Caco-2 (cell line): ENCODE measurements around the gene ZBTB32. TPM values are rescaled to one million over a fixed set of nuclear protein-coding genes. Genes with fewer than 3 reads are reported as not detected.

Experiments
- BruUV-seq: library from RNA; stranded (reverse); fragments of 400-500 nt; replicated peaks from 2 replicates; lab custom pipeline; 2021; lab: Mats Ljungman, UMichigan
- CTCF ChIA-PET: fragments of 300-600 bp; sonication (Branson Sonifier 250); formaldehyde crosslinking; loops from one replicate; lab custom pipeline; 2022; ENCODE audit warnings: antibody characterized with exemption; lab: Charles Lee
- POLR2A ChIA-PET: fragments of 300-600 bp; sonication (Branson Sonifier 250); formaldehyde crosslinking; loops from one replicate; lab custom pipeline; 2022; ENCODE audit warnings: antibody characterized with exemption; lab: Charles Lee
- DNase-seq, 2 experiments: peaks; one replicate each; pipeline versions ENCODE4 v3.0.0 to v3.0.0-alpha.2; 2020 to 2022
- H3K27me3 ChIP-seq: replicated peaks from 2 replicates; pipeline ENCODE4 v1.6.0; 2011; ENCODE audit warnings: low read length; ENCODE audit not compliant: control insufficient read depth, insufficient read depth
- H3K36me3 ChIP-seq: 2 replicates; pipeline ENCODE4 v1.5.1; 2011; ENCODE audit warnings: low read length; ENCODE audit not compliant: control insufficient read depth, insufficient read depth
- H3K4me1 ChIP-seq: fragments of 250-450 bp; sonication (Bioruptor Pico); 2 replicates; pipeline ENCODE4 v1.5.1; 2020; ENCODE audit warnings: mild to moderate bottlenecking
- H3K4me3 ChIP-seq: 2 replicates; pipeline ENCODE4 v1.5.1; 2011; ENCODE audit warnings: low read depth, mild to moderate bottlenecking, control low read depth, low read length
- H3K9me3 ChIP-seq: fragments of 250-450 bp; sonication (Bioruptor Pico); 2 replicates; pipeline ENCODE4 v1.5.1; 2020; ENCODE audit warnings: mild to moderate bottlenecking, moderate library complexity
- H3K27ac Mint-ChIP-seq: one replicate; pipeline ENCODE4 v1.8.0; 2022; ENCODE audit warnings: mixed read lengths; ENCODE audit not compliant: unreplicated experiment
- H3K27me3 Mint-ChIP-seq: one replicate; pipeline ENCODE4 v1.8.0; 2022; ENCODE audit warnings: mixed read lengths; ENCODE audit not compliant: insufficient read depth, unreplicated experiment
- H3K36me3 Mint-ChIP-seq: one replicate; pipeline ENCODE4 v1.8.0; 2022; ENCODE audit warnings: mild to moderate bottlenecking, mixed read lengths; ENCODE audit not compliant: insufficient read depth, unreplicated experiment
- H3K4me1 Mint-ChIP-seq: one replicate; pipeline ENCODE4 v1.8.0; 2022; ENCODE audit warnings: low read depth, mixed read lengths; ENCODE audit not compliant: unreplicated experiment
- H3K4me3 Mint-ChIP-seq: one replicate; pipeline ENCODE4 v1.8.0; 2022; ENCODE audit warnings: mild to moderate bottlenecking, moderate library complexity, mixed read lengths; ENCODE audit not compliant: unreplicated experiment
- H3K9me3 Mint-ChIP-seq: one replicate; pipeline ENCODE4 v1.8.0; 2022; ENCODE audit warnings: mixed read lengths; ENCODE audit not compliant: unreplicated experiment
- intact Hi-C: fragments of 100-400 bp; cut with micrococcal nuclease; formaldehyde crosslinking; loops from one replicate; pipeline ENCODE4 v1.10.0; 2022; ENCODE audit not compliant: unreplicated experiment
- total RNA-seq: library from RNA; stranded (reverse); gene quantifications from 2 replicates; pipeline ENCODE4 v1.2.3, GENCODE V29; 2022
- TF ChIP-seq, protein P1 (sequence below), 2 experiments: fragments of 200-600 bp in 1 of 2; IDR thresholded peaks; 1 replicate in 1 of 2; 2 replicates in 1 of 2; pipeline versions ENCODE4 v1.5.1 to v1.8.0; 2011 to 2022; ENCODE audit warnings: antibody characterized with exemption in 1 of 2, control low read depth in 1 of 2, inconsistent platforms in 1 of 2, low read depth in 1 of 2, low read length in 1 of 2, mild to moderate bottlenecking in 1 of 2, moderate library complexity in 1 of 2; ENCODE audit not compliant: insufficient read depth in 1 of 2, severe bottlenecking in 1 of 2, unreplicated experiment in 1 of 2

ZBTB32 gene
- total RNA-seq, 1 experiment from 2014 or later = not detected

DNA sequence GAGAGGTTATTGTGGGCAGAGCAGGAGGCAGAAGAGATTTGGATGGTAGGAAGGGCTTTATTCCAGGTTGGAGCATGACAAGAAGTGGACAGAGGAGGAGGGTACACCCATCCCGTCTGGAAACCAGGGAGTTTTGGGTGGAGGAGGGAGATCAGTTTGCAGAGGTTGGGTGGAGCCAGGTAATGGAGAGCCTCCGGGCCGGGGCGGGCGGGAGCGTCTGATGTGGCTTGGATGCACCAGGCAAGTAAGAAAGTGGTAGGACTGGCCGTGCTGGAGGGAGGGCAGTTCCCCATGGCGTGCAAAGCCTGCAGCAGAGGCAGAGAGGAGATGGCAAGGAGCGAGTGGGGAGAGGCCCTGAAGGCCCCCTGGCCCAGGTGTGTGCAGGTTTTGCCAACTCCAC, 27.0 kb downstream of the ZBTB32 start:
- BruUV-seq = no TSS peak
- Mint-ChIP-seq H3K27me3 (no peaks in the 10 kb centered on the region), H3K9me3 (no peaks in the 10 kb centered on the region), H3K4me1 (no peaks in the 10 kb centered on the region), H3K27ac (no peak overlapping the region), H3K36me3 (peaks cover 82% of the 10 kb centered on the region), H3K4me3 (peak overlapping the region; percentile 12)
- H3K4me1 ChIP-seq = no peaks in the 10 kb centered on the region
- H3K9me3 ChIP-seq = no peaks in the 10 kb centered on the region
- H3K36me3 ChIP-seq = peaks cover 10% of the 10 kb centered on the region
- no peak overlapping the region for H3K4me3 ChIP-seq
- ChIA-PET CTCF (no interaction called here), POLR2A (interaction anchor here (1.7 kb wide), 1 partner anchor 9 kb away, joined by 7 read pairs; no protein-coding TSS in a partner anchor)
- TF ChIP-seq, protein P1, sequence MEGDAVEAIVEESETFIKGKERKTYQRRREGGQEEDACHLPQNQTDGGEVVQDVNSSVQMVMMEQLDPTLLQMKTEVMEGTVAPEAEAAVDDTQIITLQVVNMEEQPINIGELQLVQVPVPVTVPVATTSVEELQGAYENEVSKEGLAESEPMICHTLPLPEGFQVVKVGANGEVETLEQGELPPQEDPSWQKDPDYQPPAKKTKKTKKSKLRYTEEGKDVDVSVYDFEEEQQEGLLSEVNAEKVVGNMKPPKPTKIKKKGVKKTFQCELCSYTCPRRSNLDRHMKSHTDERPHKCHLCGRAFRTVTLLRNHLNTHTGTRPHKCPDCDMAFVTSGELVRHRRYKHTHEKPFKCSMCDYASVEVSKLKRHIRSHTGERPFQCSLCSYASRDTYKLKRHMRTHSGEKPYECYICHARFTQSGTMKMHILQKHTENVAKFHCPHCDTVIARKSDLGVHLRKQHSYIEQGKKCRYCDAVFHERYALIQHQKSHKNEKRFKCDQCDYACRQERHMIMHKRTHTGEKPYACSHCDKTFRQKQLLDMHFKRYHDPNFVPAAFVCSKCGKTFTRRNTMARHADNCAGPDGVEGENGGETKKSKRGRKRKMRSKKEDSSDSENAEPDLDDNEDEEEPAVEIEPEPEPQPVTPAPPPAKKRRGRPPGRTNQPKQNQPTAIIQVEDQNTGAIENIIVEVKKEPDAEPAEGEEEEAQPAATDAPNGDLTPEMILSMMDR (IDR thresholded peaks at IDR 0.05; ENCODE audit: insufficient read depth in 1 of 2, low read depth in 1 of 2, low read length in 1 of 2, severe bottlenecking in 1 of 2, unreplicated experiment in 1 of 2) = no peak
- DNase-seq = no peak
- intact Hi-C loops = no loop called here
- H3K27me3 ChIP-seq = no peaks in the 10 kb centered on the region

GRCh38 chr19:35731779-35732405, 27.5 kb downstream of the ZBTB32 start:
- H3K27ac Mint-ChIP-seq = no peak overlapping the region
- TF ChIP-seq, protein P1 (IDR thresholded peaks at IDR 0.05; ENCODE audit: insufficient read depth in 1 of 2, low read depth in 1 of 2, low read length in 1 of 2, severe bottlenecking in 1 of 2, unreplicated experiment in 1 of 2) = no peak
- no peaks in the 10 kb centered on the region for H3K4me1 Mint-ChIP-seq
- ChIA-PET CTCF (no interaction called here), POLR2A (no interaction called here)
- Histone ChIP-seq H3K4me1 (no peaks in the 10 kb centered on the region), H3K9me3 (no peaks in the 10 kb centered on the region), H3K4me3 (no peak overlapping the region), H3K36me3 (peaks cover 10% of the 10 kb centered on the region), H3K27me3 (no peaks in the 10 kb centered on the region)
- BruUV-seq = TSS peak; percentile 24
- no peak for DNase-seq
- no peaks in the 10 kb centered on the region for H3K27me3 Mint-ChIP-seq
- peak overlapping the region; percentile 12 for H3K4me3 Mint-ChIP-seq
- intact Hi-C loops = no loop called here
- no peaks in the 10 kb centered on the region for H3K9me3 Mint-ChIP-seq
- peaks cover 82% of the 10 kb centered on the region for H3K36me3 Mint-ChIP-seq

DNA sequence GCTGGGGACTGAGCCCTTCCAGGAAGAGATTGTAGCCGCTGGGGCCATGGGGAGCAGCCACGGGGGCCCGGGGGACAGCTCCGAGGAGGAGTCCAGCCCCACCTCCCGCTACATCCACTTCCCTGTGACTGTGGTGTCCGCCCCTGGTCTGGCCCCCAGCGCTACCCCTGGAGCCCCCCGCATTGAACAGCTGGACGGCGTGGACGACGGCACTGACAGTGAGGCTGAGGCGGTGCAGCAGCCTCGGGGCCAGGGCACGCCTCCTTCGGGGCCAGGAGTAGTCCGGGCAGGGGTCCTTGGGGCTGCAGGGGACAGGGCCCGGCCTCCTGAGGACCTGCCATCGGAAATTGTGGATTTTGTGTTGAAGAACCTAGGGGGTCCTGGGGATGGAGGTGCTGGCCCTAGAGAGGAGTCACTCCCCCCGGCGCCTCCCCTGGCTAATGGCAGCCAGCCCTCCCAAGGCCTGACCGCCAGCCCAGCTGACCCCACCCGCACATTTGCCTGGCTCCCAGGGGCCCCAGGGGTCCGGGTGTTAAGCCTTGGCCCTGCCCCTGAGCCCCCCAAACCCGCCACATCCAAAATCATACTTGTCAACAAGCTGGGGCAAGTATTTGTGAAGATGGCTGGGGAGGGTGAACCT, 28.3 kb downstream of the ZBTB32 start:
- Mint-ChIP-seq H3K4me1 (no peaks in the 10 kb centered on the region), H3K4me3 (no peak overlapping the region), H3K27me3 (no peaks in the 10 kb centered on the region), H3K9me3 (no peaks in the 10 kb centered on the region), H3K36me3 (peaks cover 83% of the 10 kb centered on the region), H3K27ac (no peak overlapping the region)
- no peak for DNase-seq
- no peaks in the 10 kb centered on the region for H3K27me3 ChIP-seq
- intact Hi-C loops = no loop called here
- ChIA-PET CTCF (no interaction called here), POLR2A (no interaction called here)
- no peaks in the 10 kb centered on the region for H3K4me1 ChIP-seq
- H3K36me3 ChIP-seq = peaks cover 12% of the 10 kb centered on the region
- TF ChIP-seq, protein P1 (IDR thresholded peaks at IDR 0.05; ENCODE audit: insufficient read depth in 1 of 2, low read depth in 1 of 2, low read length in 1 of 2, severe bottlenecking in 1 of 2, unreplicated experiment in 1 of 2) = no peak
- H3K9me3 ChIP-seq = no peaks in the 10 kb centered on the region
- no peak overlapping the region for H3K4me3 ChIP-seq
- BruUV-seq = no TSS peak
